Breast epithelium (tissue), 3 donors: Measurements from ENCODE around the gene SAP25.

Experiments used
- CTCF ChIP-seq, 3 donors: fragments of 450-650 bp; IDR thresholded peaks; one replicate each; pipeline ENCODE4 v1.5.1; 2016 to 2017; ENCODE audit warnings: antibody characterized with exemption in 3 of 3, mild to moderate bottlenecking in 3 of 3, moderate library complexity in 3 of 3
- POLR2A ChIP-seq: fragments of 450-650 bp; IDR thresholded peaks from one replicate; pipeline ENCODE4 v1.6.1; 2016; ENCODE audit warnings: antibody characterized with exemption, mild to moderate bottlenecking, moderate library complexity
- POLR2AphosphoS5 ChIP-seq, 3 donors: sonication (generic); formaldehyde crosslinking; IDR thresholded peaks; one replicate each; pipeline ENCODE4 v1.6.1; 2017; ENCODE audit warnings: antibody characterized with exemption in 3 of 3

GRCh38 chr7:100600730-100601038, 27.0 kb upstream of the SAP25 start:
- TF ChIP-seq POLR2AphosphoS5 (IDR thresholded peaks at IDR 0.05) (no peak), POLR2A (no peak), CTCF (IDR thresholded peaks at IDR 0.05) (no peak)
